ENCODE data around the gene FLG2. TPM values are rescaled to one million over a fixed set of nuclear protein-coding genes. Genes with fewer than 3 reads are reported as not detected.

The FLG2 gene
- total and polyA plus RNA-seq, 4 donors, result not detected

- ATAC-seq (ENCODE audit: insufficient read depth, low FRiP score) (no peak), DNase-seq (no peak)
- TF ChIP-seq CTCF (IDR thresholded peaks at IDR 0.05; ENCODE audit: control extremely low read depth, extremely low read depth), result no peak
- H3K9me3 ChIP-seq (ENCODE audit: control insufficient read depth in 4 of 4, insufficient read depth in 3 of 4, low read length in 3 of 4), result no peaks in the 10 kb centered on the region
- 93 to 94% methylated on average over 1 of the region's 1 CpG for WGBS, 2 donors
- H3K27ac ChIP-seq (ENCODE audit: low read depth in 1 of 2, low read length in 1 of 2), result no peak overlapping the region
- H3K4me1 ChIP-seq (ENCODE audit: control insufficient read depth in 5 of 5, insufficient read depth in 5 of 5, low read length in 5 of 5), result no peaks in the 10 kb centered on the region
- peaks cover 0 to under 1% (median 0%) of the 10 kb centered on the region in 4 donors for H3K36me3 ChIP-seq (ENCODE audit: control insufficient read depth in 4 of 4, insufficient read depth in 4 of 4, low read length in 4 of 4)
- no peaks in the 10 kb centered on the region for H3K27me3 ChIP-seq (ENCODE audit: control insufficient read depth in 3 of 3, insufficient read depth in 3 of 3, low read length in 2 of 3)
- H3K4me3 ChIP-seq, result no peak overlapping the region
- no peak overlapping the region for H3K9ac ChIP-seq (ENCODE audit: insufficient read depth in 1 of 2, low read length in 2 of 2)
These were observed 30.9 kb downstream of the FLG2 start for GRCh38 chr1:152328801-152329391.

GRCh38 chr1:152325111-152325510 is 34.7 kb downstream of the FLG2 start, which contains the start of gene FLG:
Gene FLG (minus strand): TSS chr1:152325239. CDS start chr1:152315456, 9,783 bp downstream.
- 78 to 88% methylated on average over 1 of the region's 1 CpG for WGBS, 2 donors
- DNase-seq (no peak), ATAC-seq (ENCODE audit: insufficient read depth, low FRiP score) (no peak)
- Histone ChIP-seq H3K9ac (ENCODE audit: insufficient read depth in 1 of 2, low read length in 2 of 2) (no peak within 1 kb of the TSS), H3K4me3 (no peak within 1 kb of the TSS), H3K27me3 (ENCODE audit: control insufficient read depth in 3 of 3, insufficient read depth in 3 of 3, low read length in 2 of 3) (no peaks in the 10 kb centered on the region), H3K4me1 (ENCODE audit: control insufficient read depth in 5 of 5, insufficient read depth in 5 of 5, low read length in 5 of 5) (no peaks in the 10 kb centered on the region), H3K36me3 (ENCODE audit: control insufficient read depth in 4 of 4, insufficient read depth in 4 of 4, low read length in 4 of 4) (no peaks in the 10 kb centered on the region), H3K9me3 (ENCODE audit: control insufficient read depth in 4 of 4, insufficient read depth in 3 of 4, low read length in 3 of 4) (no peaks in the 10 kb centered on the region), H3K27ac (ENCODE audit: low read depth in 1 of 2, low read length in 1 of 2) (no peak within 1 kb of the TSS)
- TF ChIP-seq CTCF (IDR thresholded peaks at IDR 0.05; ENCODE audit: control extremely low read depth, extremely low read depth), result no peak

- H3K9me3 ChIP-seq (ENCODE audit: control insufficient read depth in 4 of 4, insufficient read depth in 3 of 4, low read length in 3 of 4), result peaks cover 0 to 22% (median 7%) of the 10 kb centered on the region in 4 donors
- no peak overlapping the region for H3K4me3 ChIP-seq
- H3K36me3 ChIP-seq (ENCODE audit: control insufficient read depth in 4 of 4, insufficient read depth in 4 of 4, low read length in 4 of 4), result no peaks in the 10 kb centered on the region
- no peak overlapping the region for H3K9ac ChIP-seq (ENCODE audit: insufficient read depth in 1 of 2, low read length in 2 of 2)
- TF ChIP-seq CTCF (IDR thresholded peaks at IDR 0.05; ENCODE audit: control extremely low read depth, extremely low read depth), result no peak
- no peak for ATAC-seq (ENCODE audit: insufficient read depth, low FRiP score)
- H3K27ac ChIP-seq (ENCODE audit: low read depth in 1 of 2, low read length in 1 of 2), result no peak overlapping the region
- no peaks in the 10 kb centered on the region for H3K4me1 ChIP-seq (ENCODE audit: control insufficient read depth in 5 of 5, insufficient read depth in 5 of 5, low read length in 5 of 5)
- WGBS, 2 donors, result 88 to 95% methylated on average over 1 of the region's 1 CpG
- DNase-seq, result no peak
- no peaks in the 10 kb centered on the region for H3K27me3 ChIP-seq (ENCODE audit: control insufficient read depth in 3 of 3, insufficient read depth in 3 of 3, low read length in 2 of 3)
These were observed 45.8 kb downstream of the FLG2 start for GRCh38 chr1:152313970-152314369.
